ENCODE results near the gene SMAD6.

The SMAD6 gene

DNA sequence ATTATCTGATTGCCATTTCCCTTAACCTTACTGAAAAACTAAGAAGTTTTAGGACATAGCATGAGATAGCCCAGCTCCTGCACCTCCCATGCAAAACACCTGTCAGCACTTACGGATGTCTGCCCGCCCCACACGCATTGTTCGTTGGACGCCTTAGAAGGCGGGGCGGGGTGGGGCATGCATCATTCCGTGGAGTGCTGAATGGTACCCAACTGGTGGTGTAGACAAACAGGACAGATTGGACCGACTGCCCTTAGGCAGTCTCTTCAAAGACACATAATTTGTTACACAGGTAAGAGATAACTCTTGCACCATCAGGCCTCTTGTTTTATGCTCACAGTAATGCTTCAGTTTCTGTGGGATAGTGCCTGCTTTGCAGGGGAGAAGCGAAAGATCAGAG, 93.8 kb downstream of the SMAD6 start:
- ChIA-PET CTCF (interaction anchor here (0.6 kb wide), 2 partner anchors 13 to 51 kb away, joined by 3 read pairs; no protein-coding TSS in a partner anchor), POLR2A (ENCODE audit: low non-redundant PET) (no interaction called here)
- no peak for DNase-seq (ENCODE audit: low spot score)
- no peak overlapping the region for H3K27ac ChIP-seq
- TF ChIP-seq, protein P1, sequence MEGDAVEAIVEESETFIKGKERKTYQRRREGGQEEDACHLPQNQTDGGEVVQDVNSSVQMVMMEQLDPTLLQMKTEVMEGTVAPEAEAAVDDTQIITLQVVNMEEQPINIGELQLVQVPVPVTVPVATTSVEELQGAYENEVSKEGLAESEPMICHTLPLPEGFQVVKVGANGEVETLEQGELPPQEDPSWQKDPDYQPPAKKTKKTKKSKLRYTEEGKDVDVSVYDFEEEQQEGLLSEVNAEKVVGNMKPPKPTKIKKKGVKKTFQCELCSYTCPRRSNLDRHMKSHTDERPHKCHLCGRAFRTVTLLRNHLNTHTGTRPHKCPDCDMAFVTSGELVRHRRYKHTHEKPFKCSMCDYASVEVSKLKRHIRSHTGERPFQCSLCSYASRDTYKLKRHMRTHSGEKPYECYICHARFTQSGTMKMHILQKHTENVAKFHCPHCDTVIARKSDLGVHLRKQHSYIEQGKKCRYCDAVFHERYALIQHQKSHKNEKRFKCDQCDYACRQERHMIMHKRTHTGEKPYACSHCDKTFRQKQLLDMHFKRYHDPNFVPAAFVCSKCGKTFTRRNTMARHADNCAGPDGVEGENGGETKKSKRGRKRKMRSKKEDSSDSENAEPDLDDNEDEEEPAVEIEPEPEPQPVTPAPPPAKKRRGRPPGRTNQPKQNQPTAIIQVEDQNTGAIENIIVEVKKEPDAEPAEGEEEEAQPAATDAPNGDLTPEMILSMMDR (conservative IDR thresholded peaks at IDR 0.05; ENCODE audit: low read depth): no peak

DNA sequence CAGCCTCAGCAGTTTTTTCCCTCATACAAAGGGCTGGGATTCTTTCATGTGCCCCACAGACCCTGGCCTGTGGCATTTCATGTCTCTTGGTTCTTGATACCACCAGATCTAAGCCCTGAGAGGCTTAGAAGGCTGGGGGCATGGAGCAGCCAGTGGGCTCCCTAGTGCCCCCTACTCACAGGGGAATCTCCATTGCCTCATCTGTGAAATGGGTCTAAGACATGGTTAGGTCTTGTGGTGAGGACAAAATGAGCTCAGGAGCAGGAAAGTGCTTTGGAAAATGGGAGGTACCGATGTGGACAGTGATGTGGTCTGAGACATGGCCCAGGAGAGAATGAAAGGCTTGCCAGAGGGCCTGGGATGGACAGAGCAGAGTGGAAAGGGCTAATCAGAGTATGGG, 94.3 kb downstream of the SMAD6 start:
- TF ChIP-seq, protein P1 (conservative IDR thresholded peaks at IDR 0.05; ENCODE audit: low read depth): no peak
- POLR2A ChIA-PET (ENCODE audit: low non-redundant PET): no interaction called here

DNA sequence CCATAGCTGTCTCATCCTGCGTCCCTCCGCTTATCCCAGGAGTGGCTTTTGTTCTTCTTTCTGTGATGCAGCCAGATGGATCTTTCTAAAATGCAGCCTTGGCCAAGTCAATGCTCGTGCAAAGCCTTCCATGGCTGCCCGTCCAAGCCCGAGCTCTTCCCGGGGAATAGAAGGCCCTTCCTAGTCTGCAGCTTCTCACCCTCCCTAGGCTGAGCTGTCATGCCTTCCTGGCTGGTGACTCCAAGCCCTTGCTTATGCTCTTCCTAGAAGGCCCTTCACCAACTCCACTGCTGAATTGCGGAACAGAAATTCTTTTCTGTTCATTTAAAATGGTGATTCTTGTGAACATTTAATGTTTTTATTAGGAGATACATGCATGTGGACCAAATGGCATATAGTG, 95.9 kb downstream of the SMAD6 start:
- DNase-seq (ENCODE audit: low spot score): no peak
- POLR2A ChIA-PET (ENCODE audit: low non-redundant PET): no interaction called here
- no peak overlapping the region for H3K27ac ChIP-seq
- TF ChIP-seq, protein P1 (conservative IDR thresholded peaks at IDR 0.05; ENCODE audit: low read depth): no peak
- CTCF ChIA-PET: interaction anchor here (0.6 kb wide), 1 partner anchor 60 kb away, joined by 3 read pairs; no protein-coding TSS in a partner anchor

More for the DNA sequence above, 94.3 kb downstream of the SMAD6 start:
- no peak for DNase-seq (ENCODE audit: low spot score)
- H3K27ac ChIP-seq: no peak overlapping the region
- CTCF ChIA-PET: interaction anchor here (0.6 kb wide), 1 partner anchor 14 kb away, joined by 3 read pairs; no protein-coding TSS in a partner anchor

DNA sequence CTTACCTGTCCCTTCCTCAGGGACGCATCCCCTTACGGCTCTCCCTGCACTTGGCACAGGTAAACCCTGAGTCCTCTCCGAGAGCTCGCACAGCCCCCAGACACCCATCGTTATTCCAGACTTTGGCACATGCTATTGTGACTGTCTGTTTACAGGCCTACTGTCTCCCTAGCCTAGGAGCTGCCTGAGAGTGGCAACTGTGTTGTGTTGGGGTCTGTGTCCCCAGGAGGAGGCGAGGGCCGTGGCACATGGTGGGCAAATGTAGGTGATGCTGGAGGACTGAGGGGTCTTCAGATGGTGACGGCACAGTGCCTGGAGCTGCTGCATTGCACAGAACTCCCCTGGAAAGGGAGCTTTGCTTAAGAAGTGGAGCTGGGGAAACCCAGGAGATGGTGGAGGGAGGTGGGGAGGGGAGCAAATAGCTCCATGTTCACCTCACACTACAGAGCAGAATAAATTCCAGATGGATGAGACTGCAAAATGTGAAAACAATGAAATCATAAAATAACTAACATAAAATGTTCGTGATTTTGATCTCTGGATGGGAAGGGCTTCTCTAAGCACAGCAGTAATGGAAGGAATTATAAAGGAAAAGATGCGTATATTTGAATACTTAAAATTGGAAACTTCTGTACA, 96.5 kb downstream of the SMAD6 start:
- no peak overlapping the region for H3K27ac ChIP-seq
- TF ChIP-seq, protein P1 (conservative IDR thresholded peaks at IDR 0.05; ENCODE audit: low read depth): no peak
- no peak for DNase-seq (ENCODE audit: low spot score)
- POLR2A ChIA-PET (ENCODE audit: low non-redundant PET): no interaction called here
- CTCF ChIA-PET: interaction anchor here (0.6 kb wide), 1 partner anchor 60 kb away, joined by 3 read pairs; no protein-coding TSS in a partner anchor

DNA sequence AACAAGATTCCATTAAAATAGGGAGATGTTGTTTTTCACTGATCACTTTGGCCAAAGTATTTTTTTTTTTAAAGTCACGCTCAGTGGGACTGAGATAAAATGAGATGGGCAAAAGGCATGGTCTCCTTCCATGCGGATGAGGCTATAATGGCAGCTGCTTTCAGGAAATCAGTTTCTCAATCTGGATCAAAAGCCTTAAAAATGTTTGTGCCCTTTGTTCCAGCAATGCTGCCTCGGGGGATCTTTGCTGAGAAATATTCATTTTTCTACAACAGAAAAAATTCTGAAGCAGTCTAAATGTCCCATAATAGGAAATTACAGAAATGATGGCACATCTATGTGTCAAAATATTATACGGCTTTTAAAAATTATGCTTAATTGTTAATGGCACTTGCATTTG, 97.2 kb downstream of the SMAD6 start:
- TF ChIP-seq, protein P1 (conservative IDR thresholded peaks at IDR 0.05; ENCODE audit: low read depth): no peak
- CTCF ChIA-PET: no interaction called here
- POLR2A ChIA-PET (ENCODE audit: low non-redundant PET): no interaction called here
- H3K27ac ChIP-seq: no peak overlapping the region
- no peak for DNase-seq (ENCODE audit: low spot score)

DNA sequence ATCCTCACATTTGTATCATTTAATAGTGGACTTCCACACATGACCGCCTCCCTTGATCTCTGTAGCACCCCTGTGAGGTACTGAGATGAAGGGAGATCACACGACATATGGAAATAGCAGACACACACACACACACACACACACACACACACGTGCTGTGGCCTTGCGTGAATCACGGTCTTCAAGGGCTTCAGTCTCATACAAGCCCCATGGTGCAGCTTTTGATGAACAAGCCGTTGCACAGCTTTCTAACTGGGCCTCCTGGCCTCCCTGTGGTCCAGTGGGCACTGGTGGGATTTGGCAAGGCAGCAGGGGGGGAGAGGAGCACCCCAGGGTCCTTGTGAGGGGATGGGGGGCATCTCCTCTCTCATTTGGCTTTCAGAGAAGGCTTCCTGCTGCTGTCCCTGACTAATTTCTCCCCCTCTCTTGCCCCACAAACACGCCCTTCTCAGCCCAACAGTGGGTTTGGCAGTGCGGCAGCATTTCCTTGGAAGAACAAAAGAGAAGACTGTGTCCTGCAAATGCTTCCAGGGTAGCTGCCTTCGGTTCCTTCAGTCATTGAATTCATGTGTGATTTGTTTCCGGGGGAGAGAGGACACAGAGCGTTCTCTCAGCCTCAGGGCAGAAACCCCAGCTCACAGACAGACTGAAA, 98.7 kb downstream of the SMAD6 start:
- TF ChIP-seq, protein P1 (conservative IDR thresholded peaks at IDR 0.05; ENCODE audit: low read depth): no peak
- DNase-seq (ENCODE audit: low spot score): no peak
- POLR2A ChIA-PET (ENCODE audit: low non-redundant PET): no interaction called here
- H3K27ac ChIP-seq: 0 out of 2 replicates have a peak overlapping the region, but pooled peaks have one; percentile 9
- CTCF ChIA-PET: no interaction called here

Measured in RWPE1 (cell line).